ENCODE results near the gene TEAD1. TPM values are rescaled to one million over a fixed set of nuclear protein-coding genes. Genes with fewer than 3 reads are reported as not detected.

TEAD1 gene
- total RNA-seq, 1 donor = 176 TPM

- Histone ChIP-seq H3K27ac (ENCODE audit: low read depth, low read length) (peak overlapping the region; percentile 83), H3K4me3 (ENCODE audit: insufficient read depth, low read length) (peak overlapping the region; percentile 22), H3K36me3 (ENCODE audit: insufficient read depth, low read length) (peaks cover 5% of the 10 kb centered on the region), H3K4me2 (ENCODE audit: insufficient read depth, low read length) (peak overlapping the region; percentile 46), H4K20me1 (ENCODE audit: insufficient read depth, low read length) (peaks cover 70% of the 10 kb centered on the region), H3K79me2 (ENCODE audit: insufficient read depth, low read length) (peaks cover 96% of the 10 kb centered on the region), H3K4me1 (ENCODE audit: insufficient read depth, low read length) (peaks cover 71% of the 10 kb centered on the region), H3K27me3 (ENCODE audit: insufficient read depth, low read length) (no peaks in the 10 kb centered on the region), H3K9me3 (ENCODE audit: low read depth, low read length) (no peaks in the 10 kb centered on the region), H2AFZ (ENCODE audit: low read length) (no peak overlapping the region)
- no peak for DNase-seq (ENCODE audit: insufficient read length, low spot score, missing footprints)
- TF ChIP-seq CTCF (IDR thresholded peaks at IDR 0.05; ENCODE audit: extremely low read depth, low read depth, low read length) = no peak
These were observed 135.8 kb downstream of the TEAD1 start for GRCh38 chr11:12809864-12810567.

GRCh38 chr11:12810568-12810894 lies 136.3 kb downstream of the TEAD1 start:
- TF ChIP-seq CTCF (IDR thresholded peaks at IDR 0.05; ENCODE audit: extremely low read depth, low read depth, low read length) = no peak
- no peaks in the 10 kb centered on the region for H3K27me3 ChIP-seq (ENCODE audit: insufficient read depth, low read length)
- peak overlapping the region; percentile 28 for H3K4me2 ChIP-seq (ENCODE audit: insufficient read depth, low read length)
- peaks cover 76% of the 10 kb centered on the region for H3K4me1 ChIP-seq (ENCODE audit: insufficient read depth, low read length)
- DNase-seq (ENCODE audit: insufficient read length, low spot score, missing footprints) = no peak
- H3K4me3 ChIP-seq (ENCODE audit: insufficient read depth, low read length) = peak overlapping the region; percentile 22
- peaks cover 5% of the 10 kb centered on the region for H3K36me3 ChIP-seq (ENCODE audit: insufficient read depth, low read length)
- peaks cover 75% of the 10 kb centered on the region for H4K20me1 ChIP-seq (ENCODE audit: insufficient read depth, low read length)
- H3K27ac ChIP-seq (ENCODE audit: low read depth, low read length) = peak overlapping the region; percentile 83
- no peak overlapping the region for H2AFZ ChIP-seq (ENCODE audit: low read length)
- H3K79me2 ChIP-seq (ENCODE audit: insufficient read depth, low read length) = peaks cover 96% of the 10 kb centered on the region
- H3K9me3 ChIP-seq (ENCODE audit: low read depth, low read length) = no peaks in the 10 kb centered on the region

GRCh38 chr11:12811861-12812260 lies 137.6 kb downstream of the TEAD1 start:
- H4K20me1 ChIP-seq (ENCODE audit: insufficient read depth, low read length) = peaks cover 79% of the 10 kb centered on the region
- no peak overlapping the region for H3K4me2 ChIP-seq (ENCODE audit: insufficient read depth, low read length)
- H3K27me3 ChIP-seq (ENCODE audit: insufficient read depth, low read length) = no peaks in the 10 kb centered on the region
- no peak overlapping the region for H2AFZ ChIP-seq (ENCODE audit: low read length)
- H3K4me3 ChIP-seq (ENCODE audit: insufficient read depth, low read length) = no peak overlapping the region
- no peak for DNase-seq (ENCODE audit: insufficient read length, low spot score, missing footprints)
- peaks cover 76% of the 10 kb centered on the region for H3K4me1 ChIP-seq (ENCODE audit: insufficient read depth, low read length)
- peaks cover 96% of the 10 kb centered on the region for H3K79me2 ChIP-seq (ENCODE audit: insufficient read depth, low read length)
- no peak overlapping the region for H3K27ac ChIP-seq (ENCODE audit: low read depth, low read length)
- no peaks in the 10 kb centered on the region for H3K9me3 ChIP-seq (ENCODE audit: low read depth, low read length)
- H3K36me3 ChIP-seq (ENCODE audit: insufficient read depth, low read length) = no peaks in the 10 kb centered on the region
- no peak for TF ChIP-seq CTCF (IDR thresholded peaks at IDR 0.05; ENCODE audit: extremely low read depth, low read depth, low read length)

GRCh38 chr11:12812849-12813248 lies 138.6 kb downstream of the TEAD1 start:
- Histone ChIP-seq H3K4me1 (ENCODE audit: insufficient read depth, low read length) (peaks cover 75% of the 10 kb centered on the region), H4K20me1 (ENCODE audit: insufficient read depth, low read length) (peaks cover 81% of the 10 kb centered on the region), H3K27ac (ENCODE audit: low read depth, low read length) (peak overlapping the region; percentile 6)

More at GRCh38 chr11:12812849-12813248, 138.6 kb downstream of the TEAD1 start:
- no peak for DNase-seq (ENCODE audit: insufficient read length, low spot score, missing footprints)
- Histone ChIP-seq H2AFZ (ENCODE audit: low read length) (no peak overlapping the region), H3K27me3 (ENCODE audit: insufficient read depth, low read length) (no peaks in the 10 kb centered on the region), H3K9me3 (ENCODE audit: low read depth, low read length) (no peaks in the 10 kb centered on the region), H3K36me3 (ENCODE audit: insufficient read depth, low read length) (no peaks in the 10 kb centered on the region), H3K4me3 (ENCODE audit: insufficient read depth, low read length) (no peak overlapping the region), H3K4me2 (ENCODE audit: insufficient read depth, low read length) (no peak overlapping the region), H3K79me2 (ENCODE audit: insufficient read depth, low read length) (peaks cover 96% of the 10 kb centered on the region)
- TF ChIP-seq CTCF (IDR thresholded peaks at IDR 0.05; ENCODE audit: extremely low read depth, low read depth, low read length) = no peak
